T-helper 1 cell treated with Interleukin-12 subunit alpha and Interleukin-12 subunit beta and Interleukin-4 antibody, amounts not matched to agents 30 ng/mL and 1 ng/mL, for 36 hours (primary cell): ENCODE measurements around the gene FCER1G. TPM values are rescaled to one million over a fixed set of nuclear protein-coding genes. Genes with fewer than 3 reads are reported as not detected.

Experiments used
- intact Hi-C: fragments of 100-400 bp; cut with micrococcal nuclease; formaldehyde crosslinking; loops from one replicate; pipeline ENCODE4 v1.15.1; 2024
- total RNA-seq: library from RNA; stranded (reverse); gene quantifications from 2 replicates; pipeline ENCODE4 v1.2.3, GENCODE V29; 2022

Gene FCER1G
- total RNA-seq: 1.7 and 2.9 TPM in 2 replicates

DNA sequence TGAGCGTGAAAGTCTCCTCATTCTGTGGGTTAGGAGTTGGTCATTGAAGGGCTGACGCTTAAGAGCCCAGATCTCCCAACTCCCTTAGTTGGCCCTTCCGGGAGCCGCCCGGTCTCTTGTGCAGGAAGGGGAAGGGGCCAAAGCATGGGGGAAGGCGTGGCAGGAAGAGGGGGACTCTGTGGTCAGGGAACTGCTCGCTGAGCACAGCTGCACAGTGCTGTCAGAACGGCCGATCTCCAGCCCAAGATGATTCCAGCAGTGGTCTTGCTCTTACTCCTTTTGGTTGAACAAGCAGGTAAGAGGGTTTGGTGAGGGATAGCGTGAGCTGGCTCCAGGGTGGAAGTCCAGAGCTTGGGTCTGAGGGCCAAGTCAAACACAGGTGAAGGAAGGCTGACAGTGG lies at the start of gene FCER1G:
Gene FCER1G, plus strand, starts transcription at position 220 of the 400 bp plus-strand sequence. Its CDS starts 27 bp downstream, at position 247.
- intact Hi-C loops: no loop called here

GRCh38 chr1:161165742-161166668 lies 49.1 kb upstream of the FCER1G start, which contains the start of gene PPOX:
PPOX (plus strand) TSS chr1:161166426; CDS start chr1:161166848, 422 bp downstream.
- intact Hi-C loops: loop anchor here (1.0 kb wide), 8 partner anchors 8 to 125 kb away; partner anchors contain the start of genes B4GALT3, DEDD, NDUFS2 and UFC1

DNA sequence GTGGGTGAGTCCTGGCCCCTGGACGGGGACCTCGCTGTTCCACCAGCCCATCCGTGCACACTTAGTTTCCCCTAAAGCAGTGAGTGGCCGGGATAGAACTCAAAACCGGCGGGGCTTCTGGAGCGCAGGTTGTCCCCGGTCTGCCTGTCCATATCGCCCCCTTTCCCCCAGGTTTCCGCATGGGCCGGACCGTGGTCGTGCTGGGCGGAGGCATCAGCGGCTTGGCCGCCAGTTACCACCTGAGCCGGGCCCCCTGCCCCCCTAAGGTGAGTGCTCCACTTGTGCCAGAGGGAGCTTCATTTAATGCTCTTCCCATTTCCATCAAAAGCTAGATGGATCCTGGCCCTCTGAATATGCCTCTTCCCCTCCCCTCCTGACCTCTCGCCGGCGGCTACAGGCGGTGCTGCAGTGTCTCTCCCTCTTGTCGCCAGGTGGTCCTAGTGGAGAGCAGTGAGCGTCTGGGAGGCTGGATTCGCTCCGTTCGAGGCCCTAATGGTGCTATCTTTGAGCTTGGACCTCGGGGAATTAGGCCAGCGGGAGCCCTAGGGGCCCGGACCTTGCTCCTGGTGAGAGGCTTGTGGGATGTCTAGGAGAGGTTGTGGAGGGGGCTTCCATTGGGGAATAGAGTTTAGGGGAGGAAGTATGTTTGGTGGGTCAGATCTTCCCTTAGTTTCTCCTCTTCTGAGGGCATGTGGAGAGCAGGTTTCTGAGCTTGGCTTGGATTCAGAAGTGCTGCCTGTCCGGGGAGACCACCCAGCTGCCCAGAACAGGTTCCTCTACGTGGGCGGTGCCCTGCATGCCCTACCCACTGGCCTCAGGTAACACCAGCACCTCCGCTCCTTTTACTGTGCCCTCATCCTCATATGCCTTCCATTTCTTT lies 48.2 kb upstream of the FCER1G start:
- intact Hi-C loops: loop anchor here (1.0 kb wide), 8 partner anchors 9 to 124 kb away; partner anchors contain the start of genes B4GALT3, DEDD, NDUFS2 and UFC1

DNA sequence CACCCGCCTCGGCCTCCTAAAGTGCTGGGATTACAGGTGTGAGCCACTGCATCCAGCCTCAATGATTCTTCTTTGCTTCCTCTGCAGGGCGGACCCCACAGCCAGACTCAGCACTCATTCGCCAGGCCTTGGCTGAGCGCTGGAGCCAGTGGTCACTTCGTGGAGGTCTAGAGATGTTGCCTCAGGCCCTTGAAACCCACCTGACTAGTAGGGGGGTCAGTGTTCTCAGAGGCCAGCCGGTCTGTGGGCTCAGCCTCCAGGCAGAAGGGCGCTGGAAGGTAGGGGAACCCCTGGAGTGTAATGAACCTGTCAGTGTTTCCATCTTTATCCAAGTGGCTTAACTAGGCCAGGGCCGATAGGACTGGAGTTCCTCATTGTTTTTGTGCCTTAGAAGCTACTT lies 46.2 kb upstream of the FCER1G start:
- intact Hi-C loops: no loop called here

DNA sequence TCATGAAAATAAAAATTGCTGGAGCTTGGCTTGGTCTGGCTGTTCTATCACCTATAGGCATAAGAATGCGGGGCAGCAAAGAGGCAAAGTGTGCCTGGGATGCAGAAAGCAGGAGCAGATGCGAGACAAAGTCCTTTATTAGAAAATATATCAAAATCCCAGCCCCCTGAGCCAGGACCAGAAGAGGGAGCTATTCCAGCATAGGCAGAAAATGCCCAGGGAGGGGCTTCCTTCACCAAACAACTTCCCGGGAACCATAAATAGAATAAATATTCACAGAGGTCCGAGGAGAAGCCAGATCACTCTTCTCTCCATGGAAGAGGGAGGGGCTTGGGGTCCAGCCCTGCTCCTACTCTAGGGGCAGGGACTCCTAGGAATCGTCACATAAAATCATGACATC lies 43.9 kb upstream of the FCER1G start:
- intact Hi-C loops: no loop called here

DNA sequence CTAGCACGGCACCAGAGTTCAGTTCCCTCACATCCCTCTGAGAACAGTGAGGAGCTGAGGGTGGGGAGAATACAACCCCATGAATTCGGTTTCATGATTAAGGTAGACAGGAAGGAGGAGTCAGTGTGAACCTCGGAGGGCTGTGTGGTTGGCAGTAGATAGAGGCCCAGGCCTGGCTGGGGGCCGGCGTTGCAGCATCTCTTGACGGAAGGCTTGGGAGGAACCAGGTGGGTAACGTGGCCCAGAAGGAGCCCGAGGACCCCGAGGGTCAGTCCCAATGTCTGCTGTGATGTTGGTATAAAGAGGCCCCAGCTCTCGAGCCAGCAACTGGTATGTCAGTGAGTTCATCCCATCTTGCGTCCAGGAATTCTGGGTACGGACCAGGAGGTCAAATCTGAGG lies 43.4 kb upstream of the FCER1G start:
- intact Hi-C loops: no loop called here

DNA sequence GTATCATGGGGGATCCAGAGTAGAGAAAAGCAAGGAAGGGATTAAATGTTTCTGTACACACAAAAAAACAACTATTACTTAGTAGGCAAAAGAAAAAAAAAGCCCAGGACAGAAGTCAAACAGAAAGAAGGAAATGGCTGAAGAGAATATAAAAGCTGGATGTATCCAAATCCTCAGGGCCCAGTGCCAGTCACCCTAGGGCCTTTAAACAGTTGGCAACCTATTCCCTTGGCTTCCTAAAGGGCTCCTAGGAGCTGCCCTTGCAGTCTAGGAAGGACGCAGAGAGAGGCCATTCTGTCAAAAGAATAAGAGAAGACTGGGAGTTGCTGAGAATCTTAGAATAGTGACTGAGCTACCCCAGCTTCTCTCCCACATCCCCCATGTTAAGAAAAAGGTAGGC lies 42.7 kb upstream of the FCER1G start:
- intact Hi-C loops: no loop called here

- intact Hi-C loops: no loop called here
Measured at GRCh38 chr1:161172776-161173376, 42.2 kb upstream of the FCER1G start.

DNA sequence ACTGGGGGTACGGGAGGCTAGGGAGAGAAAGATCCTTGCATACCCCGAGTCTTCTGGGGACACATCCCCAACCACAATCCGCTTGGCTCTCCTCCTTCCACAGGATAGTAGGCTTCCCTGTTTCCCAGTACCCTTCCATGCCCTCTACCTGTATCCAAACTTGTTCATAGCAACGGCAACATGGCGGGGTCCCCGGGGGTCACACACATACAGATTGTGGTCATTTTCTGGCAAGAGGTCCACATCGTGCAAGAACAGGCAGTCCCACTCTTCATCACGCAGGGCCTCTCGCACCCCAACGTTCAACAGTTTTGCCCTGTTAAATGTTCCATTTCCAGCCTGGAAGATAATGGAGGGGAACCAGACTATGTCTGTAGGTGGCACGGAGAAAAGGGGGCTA lies 41.4 kb upstream of the FCER1G start:
- intact Hi-C loops: no loop called here

- intact Hi-C loops: no loop called here
Measured at GRCh38 chr1:161174911-161175310, 40.2 kb upstream of the FCER1G start.

DNA sequence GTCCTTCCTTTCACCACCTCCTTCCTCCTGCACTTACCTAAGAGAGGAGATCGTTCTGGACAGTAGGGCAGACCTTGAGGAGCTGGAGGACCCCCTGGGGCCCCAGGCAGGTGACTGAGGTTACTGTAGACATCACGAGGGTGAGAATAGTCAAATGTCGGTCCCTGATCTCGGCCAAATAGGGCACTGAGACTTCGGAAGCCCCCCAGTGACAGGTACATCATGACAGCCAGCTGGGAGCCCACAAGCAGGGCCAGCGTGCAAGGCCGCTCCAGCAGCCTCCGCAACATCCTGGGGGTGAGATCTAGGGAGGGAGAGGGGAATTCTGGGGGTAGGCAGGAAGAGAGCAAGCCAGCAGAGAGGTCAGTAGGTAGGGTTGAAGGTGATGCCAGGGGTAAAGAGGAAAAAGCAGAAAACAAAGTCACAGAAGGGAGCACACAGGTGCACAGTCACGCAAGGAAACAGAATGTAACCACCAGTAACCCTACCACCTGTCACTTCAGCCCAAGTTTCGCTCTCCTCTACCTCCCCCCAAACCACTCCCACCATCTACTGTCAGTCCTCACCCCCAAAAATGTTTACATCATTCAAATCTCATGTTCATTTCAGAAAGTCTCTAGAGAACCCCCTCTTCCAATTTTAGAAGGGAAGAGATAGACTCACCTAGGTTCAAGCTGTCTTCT lies 39.2 kb upstream of the FCER1G start:
- intact Hi-C loops: loop anchor here (2.0 kb wide), 1 partner anchor 17 kb away; the partner anchor contains the start of gene USP21

- intact Hi-C loops: loop anchor here (1.0 to 2.0 kb wide), 8 partner anchors 10 to 57 kb away; partner anchors contain the start of genes DEDD, PPOX, UFC1 and USP21
Measured at GRCh38 chr1:161176468-161177111, 38.5 kb upstream of the FCER1G start.

DNA sequence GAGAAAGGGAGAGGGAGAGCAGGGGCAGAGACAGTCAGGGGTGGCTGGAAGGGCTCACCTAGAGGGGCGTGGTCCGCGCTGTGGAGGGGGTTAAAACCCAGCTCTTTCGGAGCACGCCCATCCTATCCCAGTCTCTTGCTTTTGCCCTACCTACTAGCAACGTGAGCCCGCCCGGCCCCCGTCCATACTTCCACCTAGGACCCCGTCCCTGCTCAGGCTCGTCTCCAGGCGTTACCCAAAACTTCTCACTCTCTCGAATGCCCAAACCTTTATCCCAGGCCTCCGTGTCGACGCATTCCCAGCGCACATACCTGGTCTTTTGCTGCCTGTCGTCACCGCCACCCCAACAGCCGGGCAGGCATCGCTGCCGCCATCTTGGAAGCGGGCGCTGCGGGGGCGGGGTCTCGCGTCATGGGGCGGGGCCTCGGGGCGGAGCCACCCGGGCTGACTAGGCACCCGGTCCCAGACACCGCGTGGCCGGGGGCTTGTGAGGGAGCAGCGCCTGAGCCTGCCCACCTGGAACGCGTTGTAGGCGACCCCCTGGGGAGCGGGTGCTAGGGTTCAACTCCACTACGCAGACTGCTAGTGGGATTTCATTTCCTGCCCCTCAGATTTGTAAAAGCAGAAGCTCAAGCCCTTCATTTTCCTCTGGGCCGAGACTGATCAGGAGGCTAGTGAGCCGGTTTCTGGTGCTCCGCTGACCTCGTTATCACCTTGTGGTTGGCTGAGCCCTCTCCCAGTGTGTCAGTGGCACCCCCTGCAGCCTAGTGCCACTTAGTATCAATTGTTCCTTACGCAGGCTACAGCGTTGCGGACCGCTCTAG lies 37.8 kb upstream of the FCER1G start, which contains the start of gene B4GALT3:
Gene B4GALT3, minus strand, starts transcription at position 396 of the 824 bp plus-strand sequence. CDS start 1,447 bp downstream, outside the sequence.
- intact Hi-C loops: loop anchor here (1.0 to 2.0 kb wide), 8 partner anchors 10 to 58 kb away; partner anchors contain the start of genes DEDD, PPOX, UFC1 and USP21

- intact Hi-C loops: loop anchor here (1.0 to 2.0 kb wide), 8 partner anchors 9 to 59 kb away; partner anchors contain the start of genes DEDD, PPOX, UFC1 and USP21
Measured at GRCh38 chr1:161177936-161178244, 37.2 kb upstream of the FCER1G start.

DNA sequence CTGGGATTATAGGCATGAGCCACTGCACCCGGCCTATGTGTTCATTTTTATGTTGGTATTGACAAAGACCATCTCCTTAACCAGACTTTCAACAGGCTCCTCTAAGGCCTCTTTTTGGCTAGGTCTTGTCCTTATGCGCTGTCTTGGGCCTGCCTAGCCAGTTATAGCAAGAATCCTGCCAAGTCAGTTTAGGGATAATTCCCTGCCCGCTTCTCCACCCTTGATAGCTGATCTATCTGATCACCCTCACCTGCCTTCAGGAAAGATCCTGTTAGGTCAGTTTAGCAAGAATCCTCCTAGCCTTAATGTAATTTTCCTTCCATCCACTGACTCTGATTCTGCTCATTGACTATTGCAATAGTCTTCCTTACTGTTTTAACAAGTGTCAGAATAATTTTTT lies 35.4 kb upstream of the FCER1G start:
- intact Hi-C loops: no loop called here

DNA sequence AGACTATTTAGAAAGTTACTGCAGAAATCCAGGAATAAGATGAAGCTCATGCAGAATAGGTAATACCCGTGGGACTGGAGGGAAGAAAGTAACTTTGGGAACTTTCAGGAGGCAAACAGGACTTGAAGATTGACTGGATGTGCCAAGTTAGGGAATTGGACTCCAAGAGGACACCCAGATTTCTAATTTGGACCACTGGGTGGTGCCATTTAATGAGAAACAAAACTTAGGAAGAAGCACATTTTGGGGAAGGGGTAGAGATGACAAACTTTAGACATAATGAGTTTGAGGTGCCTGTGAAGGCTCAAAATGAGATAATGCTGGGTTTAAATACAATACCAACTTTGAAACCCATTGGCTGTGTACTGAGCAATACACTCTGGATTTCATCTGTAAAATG lies 34.5 kb upstream of the FCER1G start:
- intact Hi-C loops: no loop called here

DNA sequence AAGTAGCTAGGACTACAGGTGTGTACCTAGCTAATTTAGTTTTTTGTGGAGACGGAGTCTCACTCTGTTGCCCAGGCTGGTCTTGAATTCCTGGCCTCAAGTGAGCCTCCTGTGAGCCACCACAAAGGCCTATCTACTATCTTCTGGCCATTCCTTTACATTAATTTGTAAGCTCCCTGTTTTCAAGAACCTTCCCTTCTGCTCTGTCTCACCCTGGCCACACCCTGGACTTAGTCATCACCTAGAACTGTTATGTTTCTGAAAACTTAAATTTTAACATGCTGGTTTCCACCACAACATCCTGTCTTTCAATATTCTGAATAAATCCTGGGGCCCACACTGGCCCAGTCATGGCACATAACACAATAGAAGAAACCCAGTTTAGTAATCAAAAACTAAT lies 32.9 kb upstream of the FCER1G start:
- intact Hi-C loops: loop anchor here (1.0 kb wide), 3 partner anchors 10 to 43 kb away; partner anchors contain the start of gene PPOX

- intact Hi-C loops: loop anchor here (1.0 kb wide), 2 partner anchors 17 to 32 kb away; partner anchors contain the start of genes NDUFS2 and UFC1
Measured at GRCh38 chr1:161185282-161185682, 29.8 kb upstream of the FCER1G start.
